ENCODE measurements around the gene TFDP1.

TFDP1 gene

DNA sequence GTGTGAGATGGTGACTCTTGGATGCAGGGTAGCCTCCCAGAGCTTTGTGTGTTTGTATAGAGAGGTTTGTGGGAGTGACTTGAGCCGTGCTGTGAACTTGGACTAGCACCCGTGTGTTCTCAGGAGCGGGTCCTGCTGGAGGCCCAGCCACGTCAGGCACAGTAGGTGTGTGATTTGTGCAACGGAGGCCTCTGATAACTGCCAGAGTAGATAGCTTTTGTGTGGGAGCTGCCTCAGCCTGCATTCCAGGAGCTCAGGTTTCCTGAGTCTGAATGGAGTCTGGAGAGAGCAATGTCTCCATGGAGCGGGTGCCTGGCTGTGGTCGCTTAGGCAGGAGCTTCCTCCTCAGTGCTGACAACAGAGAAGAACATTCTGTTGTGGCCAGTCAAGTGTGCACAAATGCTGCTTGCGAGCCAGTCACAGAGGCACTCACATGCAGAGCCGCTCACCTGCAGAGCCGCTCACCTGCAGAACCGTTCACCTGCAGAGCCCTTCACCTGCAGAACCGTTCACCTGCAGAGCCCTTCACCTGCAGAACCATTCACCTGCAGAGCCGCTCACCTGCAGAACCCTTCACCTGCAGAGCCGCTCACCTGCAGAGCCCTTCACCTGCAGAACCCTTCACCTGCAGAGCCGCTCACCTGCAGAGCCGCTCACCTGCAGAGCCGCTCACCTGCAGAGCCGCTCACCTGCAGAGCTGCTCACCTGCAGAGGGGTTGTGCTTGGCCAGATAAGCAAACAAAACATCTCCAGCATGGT, 32.6 kb downstream of the TFDP1 start:
- no peak overlapping the region for H3K4me3 ChIP-seq (ENCODE audit: low read depth, low read length)
- TF ChIP-seq MYC (IDR thresholded peaks at IDR 0.05; ENCODE audit: low read depth, low read length), result no peak
- TF ChIP-seq, protein P1, sequence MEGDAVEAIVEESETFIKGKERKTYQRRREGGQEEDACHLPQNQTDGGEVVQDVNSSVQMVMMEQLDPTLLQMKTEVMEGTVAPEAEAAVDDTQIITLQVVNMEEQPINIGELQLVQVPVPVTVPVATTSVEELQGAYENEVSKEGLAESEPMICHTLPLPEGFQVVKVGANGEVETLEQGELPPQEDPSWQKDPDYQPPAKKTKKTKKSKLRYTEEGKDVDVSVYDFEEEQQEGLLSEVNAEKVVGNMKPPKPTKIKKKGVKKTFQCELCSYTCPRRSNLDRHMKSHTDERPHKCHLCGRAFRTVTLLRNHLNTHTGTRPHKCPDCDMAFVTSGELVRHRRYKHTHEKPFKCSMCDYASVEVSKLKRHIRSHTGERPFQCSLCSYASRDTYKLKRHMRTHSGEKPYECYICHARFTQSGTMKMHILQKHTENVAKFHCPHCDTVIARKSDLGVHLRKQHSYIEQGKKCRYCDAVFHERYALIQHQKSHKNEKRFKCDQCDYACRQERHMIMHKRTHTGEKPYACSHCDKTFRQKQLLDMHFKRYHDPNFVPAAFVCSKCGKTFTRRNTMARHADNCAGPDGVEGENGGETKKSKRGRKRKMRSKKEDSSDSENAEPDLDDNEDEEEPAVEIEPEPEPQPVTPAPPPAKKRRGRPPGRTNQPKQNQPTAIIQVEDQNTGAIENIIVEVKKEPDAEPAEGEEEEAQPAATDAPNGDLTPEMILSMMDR (IDR thresholded peaks at IDR 0.05; ENCODE audit: low read depth, low read length), result no peak
- TF ChIP-seq, protein P2, sequence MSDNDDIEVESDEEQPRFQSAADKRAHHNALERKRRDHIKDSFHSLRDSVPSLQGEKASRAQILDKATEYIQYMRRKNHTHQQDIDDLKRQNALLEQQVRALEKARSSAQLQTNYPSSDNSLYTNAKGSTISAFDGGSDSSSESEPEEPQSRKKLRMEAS (IDR thresholded peaks at IDR 0.05; ENCODE audit: low read depth, low read length), result no peak
- no peak for TF ChIP-seq POLR2A (IDR thresholded peaks at IDR 0.05; ENCODE audit: extremely low read depth, insufficient read length)
- peak; percentile 45 for DNase-seq (ENCODE audit: low read depth)

DNA sequence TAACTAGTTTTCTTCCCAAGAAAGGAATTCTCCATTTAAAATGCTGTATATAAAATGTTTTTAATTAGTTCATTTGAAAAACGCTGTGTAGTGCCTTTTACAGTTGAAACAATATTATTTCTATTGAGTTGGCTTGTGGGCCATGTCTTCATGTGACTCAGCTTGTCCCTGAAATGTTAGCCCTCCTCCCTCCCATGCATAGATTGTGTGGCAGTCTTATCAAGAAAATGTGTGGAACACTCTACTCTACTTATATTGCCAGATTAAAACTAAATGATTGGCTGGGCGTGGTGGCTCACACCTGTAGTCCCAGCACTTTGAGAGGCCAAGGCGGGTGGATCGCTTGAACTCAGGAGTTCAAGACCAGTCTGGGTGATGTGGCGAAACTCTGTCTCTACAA, 33.4 kb downstream of the TFDP1 start:
- TF ChIP-seq POLR2A (IDR thresholded peaks at IDR 0.05; ENCODE audit: extremely low read depth, insufficient read length), result no peak
- H3K4me3 ChIP-seq (ENCODE audit: low read depth, low read length), result no peak overlapping the region
- no peak for DNase-seq (ENCODE audit: low read depth)

DNA sequence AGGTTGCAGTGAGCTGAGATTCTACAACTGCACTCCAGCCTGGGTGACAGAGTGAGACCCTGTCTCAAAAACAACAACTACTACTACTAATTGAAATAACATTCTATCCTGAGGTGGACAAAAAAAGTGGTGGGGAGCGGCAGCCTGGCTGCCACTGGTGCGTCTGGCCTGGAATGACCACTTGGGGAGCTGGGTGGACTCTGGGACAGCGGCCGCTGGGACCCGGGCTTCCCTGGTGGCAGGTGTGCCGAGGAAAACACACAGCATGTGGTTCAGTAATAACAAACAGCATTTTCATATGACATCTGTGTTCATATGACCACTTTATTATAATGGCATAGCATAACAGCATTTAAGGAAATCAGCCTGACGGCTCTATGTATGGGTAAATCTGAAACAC, 33.9 kb downstream of the TFDP1 start:
- no peak for TF ChIP-seq MYC (IDR thresholded peaks at IDR 0.05; ENCODE audit: low read depth, low read length)
- TF ChIP-seq, protein P1 (IDR thresholded peaks at IDR 0.05; ENCODE audit: low read depth, low read length), result no peak
- TF ChIP-seq POLR2A (IDR thresholded peaks at IDR 0.05; ENCODE audit: extremely low read depth, insufficient read length), result no peak
- TF ChIP-seq, protein P2 (IDR thresholded peaks at IDR 0.05; ENCODE audit: low read depth, low read length), result no peak
- DNase-seq (ENCODE audit: low read depth), result no peak
- no peak overlapping the region for H3K4me3 ChIP-seq (ENCODE audit: low read depth, low read length)

DNA sequence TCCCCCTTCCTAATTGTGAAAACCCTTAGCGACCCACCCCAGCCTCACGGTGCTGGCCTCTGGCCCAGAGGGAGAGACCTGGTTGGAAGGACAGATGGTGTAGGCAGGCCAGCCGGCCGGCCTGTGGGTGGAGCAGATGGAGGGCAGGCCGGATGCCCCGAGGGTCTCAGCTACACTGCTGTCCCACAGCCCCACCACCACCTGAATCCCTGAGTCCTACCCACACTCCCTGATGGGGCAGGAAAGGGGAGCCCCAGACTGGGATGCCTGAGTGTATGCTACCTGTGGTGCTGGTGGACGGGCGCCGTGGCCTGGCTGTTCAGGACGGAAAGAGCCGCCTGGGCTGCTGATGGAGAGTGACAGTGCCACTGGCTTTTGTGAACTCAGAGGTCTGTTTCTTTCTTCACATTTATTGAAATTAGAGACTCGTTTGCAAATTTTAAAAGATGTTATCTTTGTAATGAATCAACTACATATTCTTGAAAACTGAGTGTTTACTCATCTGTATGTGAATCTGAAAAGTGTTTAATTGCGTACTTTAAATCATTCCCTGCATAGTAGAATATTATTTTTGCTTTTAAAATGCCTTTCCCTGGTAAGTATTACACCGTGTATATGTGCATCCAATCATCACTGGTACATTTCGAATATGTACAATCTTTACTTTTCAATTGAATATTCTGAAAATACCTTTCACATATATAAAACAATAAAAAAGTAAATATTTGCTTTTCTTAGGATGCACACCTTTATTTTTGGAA, 35.7 kb downstream of the TFDP1 start:
- DNase-seq (ENCODE audit: low read depth), result no peak
- H3K4me3 ChIP-seq (ENCODE audit: low read depth, low read length), result no peak overlapping the region
- no peak for TF ChIP-seq POLR2A (IDR thresholded peaks at IDR 0.05; ENCODE audit: extremely low read depth, insufficient read length)
- TF ChIP-seq MYC (IDR thresholded peaks at IDR 0.05; ENCODE audit: low read depth, low read length), result no peak
- TF ChIP-seq, protein P1 (IDR thresholded peaks at IDR 0.05; ENCODE audit: low read depth, low read length), result no peak
- TF ChIP-seq, protein P2 (IDR thresholded peaks at IDR 0.05; ENCODE audit: low read depth, low read length), result no peak

DNA sequence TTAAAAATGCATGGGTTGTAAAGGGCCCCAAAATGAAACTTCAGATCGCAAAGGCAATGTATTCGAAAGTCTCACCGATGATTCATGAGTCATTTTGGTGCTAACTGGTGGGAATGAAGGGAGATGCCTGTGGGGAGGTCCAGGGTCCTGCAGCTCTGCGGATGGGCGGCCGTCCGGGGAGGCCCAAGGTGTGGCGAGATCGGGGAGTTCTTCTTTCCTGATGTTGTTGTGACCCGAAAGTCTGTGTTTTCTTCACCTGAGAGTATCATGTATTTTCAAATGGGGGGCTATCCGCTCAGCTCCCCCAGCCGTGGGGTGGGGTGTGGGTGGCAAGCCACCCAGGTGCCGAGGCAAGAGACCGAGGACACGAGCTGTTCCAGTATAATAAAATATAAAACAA, 36.5 kb downstream of the TFDP1 start:
- no peak for DNase-seq (ENCODE audit: low read depth)
- no peak overlapping the region for H3K4me3 ChIP-seq (ENCODE audit: low read depth, low read length)

More for the DNA sequence above, 36.5 kb downstream of the TFDP1 start:
- TF ChIP-seq, protein P1 (IDR thresholded peaks at IDR 0.05; ENCODE audit: low read depth, low read length), result no peak
- TF ChIP-seq MYC (IDR thresholded peaks at IDR 0.05; ENCODE audit: low read depth, low read length) (no peak), POLR2A (IDR thresholded peaks at IDR 0.05; ENCODE audit: extremely low read depth, insufficient read length) (no peak)
- TF ChIP-seq, protein P2 (IDR thresholded peaks at IDR 0.05; ENCODE audit: low read depth, low read length), result no peak

All from NB4 (cell line).